Inflammatory macrophage treated with lipopolysaccharide for 1 hour (primary cell): ENCODE measurements around the gene PCYOX1L.

Experiments used
- DNase-seq, 2 donors: peaks; one replicate each; pipeline ENCODE4 v3.0.0-alpha.2; 2020 to 2022

Gene PCYOX1L, protein sequence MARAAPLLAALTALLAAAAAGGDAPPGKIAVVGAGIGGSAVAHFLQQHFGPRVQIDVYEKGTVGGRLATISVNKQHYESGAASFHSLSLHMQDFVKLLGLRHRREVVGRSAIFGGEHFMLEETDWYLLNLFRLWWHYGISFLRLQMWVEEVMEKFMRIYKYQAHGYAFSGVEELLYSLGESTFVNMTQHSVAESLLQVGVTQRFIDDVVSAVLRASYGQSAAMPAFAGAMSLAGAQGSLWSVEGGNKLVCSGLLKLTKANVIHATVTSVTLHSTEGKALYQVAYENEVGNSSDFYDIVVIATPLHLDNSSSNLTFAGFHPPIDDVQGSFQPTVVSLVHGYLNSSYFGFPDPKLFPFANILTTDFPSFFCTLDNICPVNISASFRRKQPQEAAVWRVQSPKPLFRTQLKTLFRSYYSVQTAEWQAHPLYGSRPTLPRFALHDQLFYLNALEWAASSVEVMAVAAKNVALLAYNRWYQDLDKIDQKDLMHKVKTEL

DNA sequence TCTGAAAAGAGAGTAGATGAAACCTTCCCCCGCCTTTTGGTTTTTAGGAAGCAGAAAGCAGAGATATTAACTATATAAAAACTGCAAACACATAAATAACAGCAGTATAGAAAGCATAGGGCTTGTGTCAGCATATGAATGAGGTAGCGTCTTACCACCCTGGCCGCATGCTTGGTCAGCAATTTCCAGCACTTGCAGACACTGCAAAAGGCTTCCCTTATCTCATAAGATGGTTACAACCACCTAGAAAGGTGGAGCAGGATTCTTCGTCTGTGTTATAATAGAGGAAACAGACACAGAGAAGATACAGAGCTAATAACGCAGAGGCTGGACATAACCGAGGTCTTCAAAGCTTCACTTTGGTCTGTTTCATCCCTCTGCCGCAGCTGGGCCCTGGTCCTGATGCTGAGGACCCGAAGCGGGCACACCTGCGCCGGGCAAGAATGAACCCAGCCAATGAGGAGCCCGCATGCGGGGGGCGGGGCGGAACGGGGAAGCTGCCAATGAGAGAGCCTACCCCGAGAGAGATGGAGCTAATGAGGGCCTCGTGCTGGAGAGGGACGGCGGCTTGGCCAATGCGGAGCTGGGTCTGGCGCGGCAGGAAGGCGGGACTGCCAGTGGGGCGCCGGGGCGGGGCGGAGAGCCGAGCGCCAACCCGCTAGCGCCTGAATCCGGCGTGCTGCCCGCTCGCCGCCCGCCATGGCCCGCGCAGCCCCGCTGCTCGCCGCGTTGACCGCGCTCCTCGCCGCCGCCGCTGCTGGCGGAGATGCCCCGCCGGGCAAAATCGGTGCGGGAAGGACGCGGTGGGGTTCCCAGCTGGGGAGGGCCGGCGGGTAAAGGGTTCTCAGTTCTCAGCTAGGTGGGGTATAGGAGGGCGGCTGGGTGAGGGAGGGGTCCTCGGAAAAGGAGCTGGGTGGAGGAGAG lies at the start of gene PCYOX1L:
Gene PCYOX1L (plus strand): TSS at position 677 of the 924 bp plus-strand sequence. CDS start 23 bp downstream, at position 700.
- peak; percentile 91 to 94 for DNase-seq

DNA sequence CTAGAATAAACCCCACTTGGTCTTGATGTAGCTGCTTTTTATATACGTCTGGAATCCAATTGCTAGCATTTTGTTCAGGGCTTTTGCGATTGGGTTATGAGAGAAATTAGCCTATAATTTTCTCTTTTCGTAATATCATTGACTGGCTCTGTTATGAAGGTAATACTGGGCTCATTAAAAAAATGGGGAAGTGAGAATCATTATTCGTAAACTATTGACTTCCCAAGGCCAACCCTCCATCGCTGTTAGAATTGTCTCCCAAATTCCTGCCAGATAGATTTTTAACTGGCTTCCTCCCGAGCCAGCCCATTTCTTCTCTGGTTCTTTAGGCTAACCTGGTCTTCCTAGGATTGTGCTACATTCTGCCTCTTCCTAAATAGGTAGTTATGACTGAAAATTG lies 48.5 kb upstream of the PCYOX1L start:
- no peak for DNase-seq

DNA sequence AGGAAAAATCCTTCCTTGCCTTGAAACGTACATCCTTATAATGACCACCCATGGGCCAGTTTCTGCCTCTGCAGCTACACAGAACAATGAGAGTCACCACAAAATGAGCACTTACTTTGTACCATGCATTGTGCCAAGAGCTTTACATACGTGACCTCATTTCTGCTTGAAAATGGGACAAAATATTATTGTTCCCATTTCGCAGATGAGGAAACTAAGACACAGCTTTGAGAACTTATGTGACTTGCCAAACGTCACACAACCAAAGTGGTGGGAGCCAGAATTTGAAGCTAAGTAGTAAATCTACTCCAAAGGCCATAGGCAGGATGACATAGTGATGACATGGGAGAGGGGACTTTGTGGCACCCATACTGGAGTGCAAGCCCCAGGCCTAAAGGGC lies 47.4 kb upstream of the PCYOX1L start:
- DNase-seq: no peak

DNA sequence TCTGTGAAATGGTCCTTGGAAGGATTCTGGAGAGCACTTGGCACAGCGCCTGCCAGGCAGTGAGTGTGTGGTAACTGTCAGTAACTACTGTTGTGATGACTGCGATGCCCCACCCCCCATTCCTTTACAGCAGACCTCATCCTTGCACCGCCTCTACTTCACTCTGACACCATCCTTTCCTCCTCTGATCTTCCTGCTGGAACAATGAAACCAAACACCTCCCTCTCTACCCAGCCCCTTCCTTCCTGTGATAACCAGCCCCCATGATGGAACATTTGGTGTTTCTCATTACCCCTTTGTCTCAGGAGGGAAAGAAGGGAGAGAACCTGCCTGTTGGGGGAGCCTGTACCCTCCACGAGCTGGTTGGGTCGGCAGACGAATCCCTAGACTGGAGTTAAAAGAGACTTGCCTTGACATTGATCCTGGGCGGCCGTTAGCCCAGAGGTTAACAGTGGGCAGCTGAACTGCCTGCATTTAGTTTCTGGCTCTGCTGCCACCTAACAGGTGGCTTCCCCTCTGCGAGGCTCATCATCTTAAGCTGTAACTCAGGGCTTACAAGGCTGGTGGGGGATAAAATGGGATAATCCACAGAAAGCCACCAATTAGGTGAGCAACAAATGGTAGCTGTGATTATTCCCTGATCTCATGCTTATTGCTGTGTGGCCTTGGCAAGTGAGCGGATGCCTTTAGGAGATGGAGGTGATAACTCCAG lies 46.7 kb upstream of the PCYOX1L start:
- DNase-seq: no peak

DNA sequence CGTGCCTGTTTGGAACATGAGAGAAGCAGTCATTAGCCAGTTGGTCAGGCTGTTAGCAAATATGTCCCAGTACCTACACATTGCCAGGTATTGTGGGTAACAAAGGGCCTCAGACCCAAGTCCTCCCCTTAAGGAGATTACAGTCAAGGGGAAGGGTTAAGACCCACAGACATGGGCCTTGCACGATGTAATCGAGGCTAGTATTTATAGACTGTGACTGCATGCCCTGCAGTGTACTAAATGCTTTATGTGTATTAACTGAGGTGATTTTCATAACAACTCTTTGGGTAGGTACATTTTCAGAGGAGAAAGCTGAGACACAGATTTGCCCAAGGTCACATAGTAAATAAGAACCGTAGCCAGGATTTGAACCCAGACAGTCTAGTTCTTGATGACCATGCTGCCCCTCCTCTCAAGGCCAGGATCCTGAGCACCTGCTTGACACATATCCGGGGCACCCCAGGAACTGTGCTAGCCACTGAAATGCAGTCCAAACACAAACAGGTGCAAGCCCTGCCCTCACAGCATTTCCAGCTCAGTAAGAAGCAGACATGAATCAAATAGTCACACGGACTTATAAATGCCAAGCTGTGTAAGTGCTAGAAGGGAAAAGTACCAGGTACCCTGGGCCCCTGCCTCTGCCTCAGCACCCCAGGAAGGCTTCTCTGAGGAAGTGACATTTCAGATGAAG lies 44.5 kb upstream of the PCYOX1L start:
- no peak for DNase-seq

DNA sequence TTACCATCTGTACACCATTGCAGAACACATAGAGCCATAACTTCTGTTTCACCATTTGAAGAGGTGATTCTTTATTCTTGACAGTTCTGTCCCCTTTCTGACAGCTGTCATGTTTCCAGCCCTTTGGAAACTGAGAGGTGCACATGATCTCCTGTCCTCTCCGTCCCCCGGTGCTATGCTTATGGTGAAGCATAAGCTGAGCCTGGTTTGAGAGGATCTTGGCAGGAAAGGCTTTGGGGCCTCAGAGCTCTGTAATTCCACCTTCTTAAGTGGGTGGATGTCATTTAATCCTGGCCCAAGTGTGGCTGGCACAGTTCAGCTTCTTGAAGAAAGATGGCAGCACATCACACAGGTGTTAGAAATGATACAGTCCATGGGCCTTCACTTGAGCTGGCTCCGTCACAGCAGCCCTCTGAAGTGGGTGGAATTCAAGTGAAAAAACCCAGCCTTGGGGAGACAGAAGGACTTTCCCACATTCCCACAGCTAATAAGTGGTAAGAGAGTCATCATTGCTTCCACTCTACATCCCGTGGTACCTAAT lies 43.2 kb upstream of the PCYOX1L start:
- no peak for DNase-seq

DNA sequence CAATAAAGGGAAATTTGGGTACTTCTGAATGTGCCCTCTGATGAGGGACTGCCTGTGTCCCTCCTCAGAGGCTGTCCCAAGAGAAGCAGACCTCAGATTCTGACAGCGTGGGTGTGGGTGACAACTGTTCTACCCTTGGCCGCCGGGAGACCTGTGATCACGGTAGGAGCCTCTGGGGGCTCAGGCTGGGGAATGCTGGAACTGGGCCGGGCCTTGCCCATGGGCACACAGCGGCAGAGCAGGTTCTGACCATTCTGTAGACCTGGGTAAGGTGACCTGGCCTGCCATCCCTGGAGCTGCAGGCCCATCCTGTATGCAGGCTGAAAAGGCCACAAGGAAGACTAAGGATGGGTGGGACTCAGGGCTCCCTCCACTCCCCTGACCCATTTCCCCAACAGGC lies 42.1 kb upstream of the PCYOX1L start:
- DNase-seq: no peak

DNA sequence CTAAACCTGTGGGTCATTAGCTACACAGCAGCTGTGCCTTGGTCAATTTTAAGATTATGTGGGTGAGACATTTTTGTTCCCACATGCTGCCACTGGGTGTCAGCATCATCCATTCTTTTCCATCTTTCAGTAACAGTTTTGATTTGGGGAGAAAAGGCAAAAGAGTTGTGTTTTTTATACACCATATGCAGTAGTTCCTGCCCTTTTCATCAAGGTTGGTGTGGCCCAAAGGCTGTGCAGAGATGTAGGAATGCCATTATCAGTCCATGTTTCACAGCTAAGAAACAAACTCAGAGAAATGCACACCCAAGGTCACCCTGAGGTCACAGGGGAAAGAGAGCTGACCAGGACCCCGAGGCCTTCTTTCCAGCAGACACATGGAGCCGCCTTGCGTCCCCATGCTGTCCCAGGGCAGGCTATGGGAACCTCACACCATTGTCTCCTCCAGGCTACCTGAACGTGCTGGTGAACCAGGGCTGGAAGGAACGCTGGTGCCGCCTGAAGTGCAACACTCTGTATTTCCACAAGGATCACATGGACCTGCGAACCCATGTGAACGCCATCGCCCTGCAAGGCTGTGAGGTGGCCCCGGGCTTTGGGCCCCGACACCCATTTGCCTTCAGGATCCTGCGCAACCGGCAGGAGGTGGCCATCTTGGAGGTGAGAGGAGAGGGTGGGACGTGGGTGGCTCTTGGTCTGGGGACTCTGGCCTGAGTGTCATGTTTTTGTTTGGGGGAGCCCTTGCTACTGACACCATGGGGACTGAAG lies 40.4 kb upstream of the PCYOX1L start:
- peak; percentile 19 to 59 for DNase-seq

DNA sequence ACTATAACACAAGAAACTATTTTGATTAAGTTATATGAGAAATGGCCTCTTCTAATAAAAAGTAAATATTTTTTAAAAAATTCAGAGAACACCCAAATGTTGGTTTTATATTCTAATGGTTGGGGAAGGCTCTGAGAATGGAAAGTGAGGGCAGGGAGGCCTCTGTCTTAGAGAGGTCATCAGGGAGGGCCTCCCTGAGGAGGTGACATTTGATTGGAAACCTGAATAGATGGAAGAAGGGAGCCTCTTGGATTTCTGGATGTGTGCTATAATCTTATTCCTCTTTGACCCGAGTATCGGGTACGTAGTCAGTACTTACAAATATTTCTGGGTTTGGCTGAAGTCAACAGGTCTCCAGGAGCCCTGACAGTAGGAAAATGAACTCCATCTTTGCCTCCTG lies 38.7 kb upstream of the PCYOX1L start:
- no peak for DNase-seq

DNA sequence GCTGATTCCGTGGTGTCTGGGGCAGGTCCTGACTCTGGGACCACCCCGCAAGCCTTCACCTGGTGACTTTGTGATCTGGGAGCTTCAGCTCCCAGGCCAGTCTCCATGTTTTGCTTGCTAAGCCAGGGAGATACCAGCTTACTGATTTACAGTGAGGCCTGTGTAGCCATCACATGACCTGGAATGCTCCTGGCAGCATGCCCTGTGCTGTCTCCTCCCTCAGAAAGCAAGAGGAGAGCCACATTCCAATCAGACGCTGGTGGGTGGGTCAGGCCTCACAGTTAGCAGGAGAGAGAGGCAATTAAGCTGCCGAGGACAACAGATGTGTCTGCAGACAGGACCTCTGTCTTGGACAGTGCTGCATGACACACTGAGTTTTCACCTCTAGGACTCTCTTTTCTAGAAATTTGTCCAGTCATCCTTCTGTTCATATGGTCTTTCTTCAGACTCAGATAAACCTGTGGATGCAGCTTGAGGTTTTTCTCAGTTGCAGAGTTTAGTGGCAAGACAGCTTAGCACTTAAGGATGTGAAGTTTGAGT lies 37.0 kb upstream of the PCYOX1L start:
- no peak for DNase-seq

DNA sequence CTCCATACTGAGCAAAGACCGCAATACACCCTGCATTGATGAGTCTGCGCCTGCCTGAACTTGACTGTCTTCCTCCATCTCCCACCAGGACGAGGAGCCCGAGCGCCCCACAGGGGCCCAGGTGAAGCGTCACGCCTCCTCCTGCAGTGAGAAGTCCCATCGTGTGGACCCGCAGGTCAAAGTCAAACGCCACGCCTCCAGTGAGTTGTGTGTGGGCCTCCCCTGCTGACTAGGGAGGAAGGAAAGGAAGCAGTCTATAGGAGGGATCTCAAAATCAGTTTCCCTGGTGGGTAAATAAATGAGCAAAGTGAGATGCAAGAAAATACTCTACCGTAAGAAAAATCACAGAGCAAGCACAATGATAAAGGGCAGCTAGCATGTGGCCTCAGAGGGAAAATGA lies 35.3 kb upstream of the PCYOX1L start:
- DNase-seq: no peak

DNA sequence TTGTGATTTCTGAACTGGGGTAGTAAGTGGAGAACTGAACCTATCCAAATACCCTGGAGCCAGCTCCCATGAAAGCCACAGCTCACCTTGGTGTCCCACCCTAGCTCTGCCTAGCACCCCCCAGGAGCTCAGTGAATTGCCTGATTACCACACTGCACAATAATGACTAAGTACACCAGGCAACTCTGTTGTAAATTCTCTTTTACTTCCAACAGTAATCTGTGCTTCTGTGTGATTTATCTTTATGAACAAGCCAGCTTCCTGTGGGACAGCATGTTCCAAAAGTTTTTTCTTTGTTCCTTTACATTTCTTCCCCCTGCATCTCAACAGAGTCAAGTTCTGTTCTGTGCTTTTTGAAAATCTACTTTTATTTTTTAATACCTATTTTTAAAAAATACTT lies 34.6 kb upstream of the PCYOX1L start:
- DNase-seq: no peak

DNA sequence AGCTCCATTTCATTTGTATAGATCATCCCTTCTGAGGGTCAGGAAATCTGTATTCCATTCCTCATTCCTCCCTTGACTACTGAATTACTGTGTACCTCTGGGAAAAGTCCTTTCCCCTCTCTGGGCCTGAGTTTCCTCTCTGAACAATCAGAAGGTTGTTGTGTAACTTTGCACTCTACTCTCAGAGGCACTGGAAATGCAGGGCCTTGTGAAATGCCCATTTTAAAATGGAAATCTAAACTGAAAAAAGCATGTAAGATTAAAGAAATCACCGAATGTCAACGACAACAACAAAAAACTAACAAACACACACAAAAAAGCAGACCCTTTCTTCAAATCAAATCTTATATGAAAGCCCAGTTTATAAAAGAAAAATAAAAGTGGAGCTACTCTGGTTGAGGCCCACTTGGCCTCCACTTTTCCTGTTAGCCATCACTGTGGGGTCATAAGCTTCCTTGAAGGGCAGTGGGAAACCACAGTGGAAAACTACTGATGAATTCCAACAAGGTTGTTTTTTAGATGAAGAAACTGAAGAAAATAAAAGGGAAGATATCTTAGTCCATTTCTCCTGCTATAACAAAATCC lies 34.1 kb upstream of the PCYOX1L start:
- DNase-seq: no peak

DNA sequence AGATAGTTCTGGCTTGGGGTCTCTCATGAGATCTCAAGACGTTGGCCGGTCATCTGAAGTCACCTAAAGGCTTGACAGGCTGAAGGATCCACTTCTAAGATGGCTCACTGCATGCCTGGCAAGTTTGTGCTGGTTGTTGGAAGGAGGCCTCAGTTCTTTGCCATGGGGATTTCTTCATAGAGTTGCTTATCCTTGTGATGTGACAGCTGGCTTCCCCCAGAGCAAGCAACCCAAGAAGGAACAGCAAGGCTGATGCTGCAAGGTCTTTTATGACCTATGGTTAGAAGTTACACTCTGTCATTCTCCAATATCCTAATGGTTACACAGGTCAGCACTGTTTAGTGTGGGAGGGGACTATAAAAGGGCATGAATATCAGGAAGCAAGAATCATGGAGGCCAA lies 33.2 kb upstream of the PCYOX1L start:
- DNase-seq: no peak

DNA sequence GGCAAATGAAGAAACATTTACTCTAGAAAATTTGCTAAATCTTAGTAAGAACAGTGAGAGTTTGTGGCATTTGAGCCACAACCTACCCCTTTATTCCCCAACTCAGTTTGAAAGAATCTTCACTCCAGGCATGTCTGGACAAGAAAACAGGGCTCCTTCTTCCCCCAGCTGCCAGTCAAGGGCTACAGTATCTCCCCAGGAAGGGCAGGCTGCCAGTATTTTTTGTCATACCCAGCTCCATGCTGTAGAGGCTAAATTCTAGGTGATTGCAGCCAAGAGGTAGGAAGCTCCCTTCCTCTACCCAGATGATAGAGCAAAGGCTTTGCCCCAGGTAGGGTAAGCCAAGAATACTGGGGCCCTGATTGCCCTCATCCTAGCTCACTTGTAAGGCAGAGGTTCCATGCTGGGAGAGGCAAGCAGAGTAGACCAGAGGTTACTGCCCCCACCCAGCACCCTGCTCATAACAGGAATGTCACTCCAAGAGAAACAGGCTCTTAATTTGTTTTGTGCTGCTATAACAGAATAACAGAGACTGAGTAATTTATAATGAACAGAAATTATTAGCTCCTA lies 32.6 kb upstream of the PCYOX1L start:
- DNase-seq: no peak

DNA sequence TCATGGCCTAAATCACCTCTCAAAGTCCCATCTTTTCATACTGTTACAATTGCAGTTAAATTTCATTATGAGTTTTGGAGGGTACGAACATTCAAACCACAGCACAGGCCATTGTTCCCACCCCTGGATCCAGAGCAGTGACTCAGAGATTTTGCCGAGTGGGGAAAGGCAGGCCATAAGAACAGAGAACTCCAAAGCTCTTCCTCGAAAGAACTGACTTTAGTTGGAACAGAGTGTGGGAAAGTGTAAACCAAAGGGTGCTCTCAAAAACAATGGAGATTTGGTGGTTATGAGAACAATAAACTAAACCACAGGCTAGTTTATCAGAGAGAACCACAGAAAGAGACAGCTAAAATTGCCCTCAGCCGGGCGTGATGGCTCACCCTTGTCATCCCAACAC lies 32.0 kb upstream of the PCYOX1L start:
- no peak for DNase-seq

DNA sequence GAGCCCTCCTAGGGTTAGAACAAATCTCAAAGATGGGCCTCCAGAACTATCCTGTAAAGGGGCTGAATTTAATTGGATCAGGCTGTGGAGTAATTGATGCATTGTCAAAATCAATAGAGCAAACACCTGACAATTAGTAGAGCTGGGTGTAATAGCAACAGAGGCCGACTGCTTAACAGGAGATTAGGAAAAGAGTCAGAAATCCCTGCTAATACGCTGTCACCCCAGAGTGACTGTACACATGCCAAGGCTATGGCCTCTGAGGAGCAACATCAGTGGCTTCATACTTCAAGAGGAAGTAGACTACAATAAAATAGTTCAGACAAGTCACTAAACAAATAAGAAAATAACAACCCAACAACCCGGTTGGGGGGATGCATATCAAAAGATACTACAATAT lies 31.2 kb upstream of the PCYOX1L start:
- no peak for DNase-seq

DNA sequence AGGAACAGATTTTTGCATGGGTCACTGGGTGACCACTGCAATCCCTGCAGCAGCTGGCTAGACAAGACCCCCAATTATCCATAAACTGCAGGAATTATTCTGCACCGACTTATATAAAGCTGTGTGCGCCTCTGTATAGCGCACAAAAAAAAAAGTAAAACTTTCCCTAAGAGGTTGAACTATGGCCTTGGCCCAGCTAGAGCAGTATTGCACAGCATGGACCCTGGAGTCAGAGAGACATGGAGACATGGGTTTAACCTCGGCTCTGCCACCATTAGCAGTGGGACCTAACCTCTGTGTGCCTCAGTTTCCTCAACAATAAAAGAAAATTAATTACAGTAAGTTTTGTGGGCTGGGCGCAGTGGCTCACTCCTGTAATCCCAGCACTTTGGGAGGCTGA lies 29.7 kb upstream of the PCYOX1L start:
- DNase-seq: no peak

DNA sequence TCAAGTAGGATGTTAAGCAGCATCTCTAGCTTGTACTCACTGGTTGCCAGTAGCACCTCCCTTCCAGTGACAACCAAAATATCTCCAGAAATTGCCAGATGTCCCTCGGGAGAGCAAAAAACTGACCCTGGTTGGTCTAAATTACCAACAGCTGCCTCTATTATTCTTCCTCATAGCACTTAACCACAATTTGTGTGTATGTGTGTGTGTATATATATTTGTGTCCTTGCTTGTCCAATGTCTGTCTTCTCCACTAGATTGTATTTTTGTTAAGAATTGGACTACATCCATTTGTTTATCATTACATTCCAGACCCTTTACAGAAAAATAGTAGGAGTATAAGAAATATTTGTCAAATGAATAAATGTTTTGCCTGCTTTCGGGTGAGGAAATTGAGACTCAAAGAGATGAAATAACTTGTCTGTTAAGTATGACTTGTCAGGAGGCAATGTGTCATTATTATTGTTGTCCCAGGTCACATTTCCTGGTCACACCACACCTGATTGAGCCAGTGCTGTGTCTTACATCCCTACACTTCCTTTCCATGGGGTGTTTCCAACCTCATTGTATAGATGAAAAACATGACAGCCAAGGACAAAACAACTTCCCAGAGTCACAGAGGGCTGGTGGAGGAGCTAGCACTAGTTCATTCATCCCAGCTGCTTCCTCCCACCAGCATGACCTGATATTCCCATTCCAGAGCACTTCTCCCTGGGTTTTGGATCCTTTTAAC lies 24.0 kb upstream of the PCYOX1L start:
- DNase-seq: no peak

DNA sequence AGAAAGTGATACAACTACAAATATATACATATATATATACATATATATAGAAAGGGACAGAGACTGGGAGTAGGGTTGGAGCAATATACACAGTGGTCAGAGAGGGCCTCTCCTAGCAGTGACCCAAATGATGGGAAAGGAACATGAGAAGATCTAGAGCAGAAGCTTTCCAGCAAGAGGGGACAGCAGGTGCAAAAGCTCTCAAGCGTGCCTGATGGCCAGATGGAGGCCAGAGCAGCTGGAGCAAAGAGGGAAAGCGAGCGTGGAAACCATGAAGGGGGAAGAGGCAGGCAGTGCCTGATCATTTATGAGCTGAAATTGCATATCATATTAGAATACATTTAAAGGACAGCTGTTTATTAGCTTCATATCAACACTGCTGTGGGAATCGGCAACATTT lies 20.1 kb upstream of the PCYOX1L start:
- no peak for DNase-seq
